IPS DF 6.9 (cell line): ENCODE measurements around the gene EFNA3.

Experiments used
- DNase-seq: peaks from one replicate; pipeline ENCODE4 v3.0.0-alpha.2; 2013; ENCODE audit warnings: low read depth, low spot score
- H3K27ac ChIP-seq: one replicate; pipeline ENCODE4 v1.5.1; 2013; ENCODE audit warnings: low read length, control low read depth
- H3K27me3 ChIP-seq: 2 replicates; pipeline ENCODE4 v1.6.1; 2013; ENCODE audit warnings: mild to moderate bottlenecking, low read length; ENCODE audit not compliant: control insufficient read depth, insufficient read depth
- H3K36me3 ChIP-seq: 2 replicates; pipeline ENCODE4 v1.6.1; 2013; ENCODE audit warnings: low read length; ENCODE audit not compliant: control insufficient read depth, insufficient read depth
- H3K4me1 ChIP-seq: 2 replicates; pipeline ENCODE4 v1.6.1; 2013; ENCODE audit warnings: low read length; ENCODE audit not compliant: control insufficient read depth, insufficient read depth
- H3K4me3 ChIP-seq: 2 replicates; pipeline ENCODE4 v1.5.1; 2013; ENCODE audit warnings: mild to moderate bottlenecking, low read length
- H3K9me3 ChIP-seq: 2 replicates; pipeline ENCODE4 v1.6.1; 2013; ENCODE audit warnings: low read length, inconsistent platforms; ENCODE audit not compliant: control insufficient read depth, insufficient read depth
- WGBS: extraction: QIAGEN DNeasy Blood & Tissue Kit; methylation state at CpG from one replicate; pipeline ENCODE4 v1.1.7; 2013; ENCODE audit warnings: mixed read lengths, missing lambda C conversion rate; ENCODE audit not compliant: insufficient read length, insufficient coverage; 5-methylcytosine and 5-hydroxymethylcytosine counted together

Gene EFNA3

GRCh38 chr1:155083865-155084721 is 5.5 kb downstream of the EFNA3 start:
- no peak overlapping the region; the same call in 1 of the 2 replicates for H3K4me3 ChIP-seq
- H3K27ac ChIP-seq = no peak overlapping the region
- peaks cover 5% of the 10 kb centered on the region; the same call in 1 of the 2 replicates for H3K4me1 ChIP-seq

GRCh38 chr1:155084722-155085503 is 6.3 kb downstream of the EFNA3 start:
- peaks cover 5% of the 10 kb centered on the region; the same call in 1 of the 2 replicates for H3K4me1 ChIP-seq
- H3K4me3 ChIP-seq = peak overlapping the region; percentile 72
- H3K27ac ChIP-seq = no peak overlapping the region
- DNase-seq = no peak
- peaks cover 30% of the 10 kb centered on the region for H3K27me3 ChIP-seq
- H3K9me3 ChIP-seq = no peaks in the 10 kb centered on the region
- H3K36me3 ChIP-seq = no peaks in the 10 kb centered on the region
- no CpG with 5 or more reads among the region's 67 CpGs for WGBS

More at GRCh38 chr1:155083865-155084721, 5.5 kb downstream of the EFNA3 start:
- peaks cover 38% of the 10 kb centered on the region for H3K27me3 ChIP-seq
- no peak for DNase-seq
- H3K9me3 ChIP-seq = no peaks in the 10 kb centered on the region
- WGBS = no CpG with 5 or more reads among the region's 21 CpGs
- no peaks in the 10 kb centered on the region for H3K36me3 ChIP-seq

- Histone ChIP-seq H3K9me3 (no peaks in the 10 kb centered on the region), H3K4me1 (peaks cover 5% of the 10 kb centered on the region; the same call in 1 of the 2 replicates), H3K4me3 (peak overlapping the region; percentile 72; the same call in 1 of the 2 replicates), H3K36me3 (no peaks in the 10 kb centered on the region), H3K27me3 (peaks cover 28% of the 10 kb centered on the region), H3K27ac (no peak overlapping the region)
- no CpG with 5 or more reads among the region's 32 CpGs for WGBS
- no peak for DNase-seq
These were observed 7.0 kb downstream of the EFNA3 start for GRCh38 chr1:155085504-155086127.

GRCh38 chr1:155086128-155086741 is 7.6 kb downstream of the EFNA3 start:
- Histone ChIP-seq H3K4me1 (peaks cover 8% of the 10 kb centered on the region; the same call in 1 of the 2 replicates), H3K4me3 (peak overlapping the region; percentile 72; the same call in 1 of the 2 replicates), H3K36me3 (no peaks in the 10 kb centered on the region), H3K27ac (no peak overlapping the region), H3K27me3 (peaks cover 25% of the 10 kb centered on the region), H3K9me3 (no peaks in the 10 kb centered on the region)
- no CpG with 5 or more reads among the region's 24 CpGs for WGBS
- no peak for DNase-seq

- WGBS = no CpG with 5 or more reads among the region's 8 CpGs
- H3K27ac ChIP-seq = no peak overlapping the region
- no peaks in the 10 kb centered on the region for H3K9me3 ChIP-seq
- H3K4me3 ChIP-seq = no peak overlapping the region
- H3K36me3 ChIP-seq = no peaks in the 10 kb centered on the region
- H3K27me3 ChIP-seq = peaks cover 19% of the 10 kb centered on the region
- peaks cover 12% of the 10 kb centered on the region; the same call in 1 of the 2 replicates for H3K4me1 ChIP-seq
- no peak for DNase-seq
These were observed 8.4 kb downstream of the EFNA3 start for GRCh38 chr1:155086856-155087535.

- Histone ChIP-seq H3K9me3 (no peaks in the 10 kb centered on the region), H3K4me1 (peaks cover 8% of the 10 kb centered on the region; the same call in 1 of the 2 replicates), H3K36me3 (no peaks in the 10 kb centered on the region), H3K4me3 (no peak overlapping the region), H3K27ac (no peak overlapping the region), H3K27me3 (no peaks in the 10 kb centered on the region)
- peak; percentile 82 for DNase-seq
- no CpG with 5 or more reads among the region's 29 CpGs for WGBS
These were observed 12.7 kb downstream of the EFNA3 start for GRCh38 chr1:155091071-155092051.

GRCh38 chr1:155092131-155092530 is 13.5 kb downstream of the EFNA3 start:
- Histone ChIP-seq H3K4me1 (peaks cover 8% of the 10 kb centered on the region; the same call in 1 of the 2 replicates), H3K9me3 (no peaks in the 10 kb centered on the region), H3K27ac (no peak overlapping the region), H3K4me3 (no peak overlapping the region), H3K36me3 (no peaks in the 10 kb centered on the region), H3K27me3 (no peaks in the 10 kb centered on the region)
- WGBS = no CpG with 5 or more reads among the region's 6 CpGs
- DNase-seq = no peak

GRCh38 chr1:155092641-155093040 is 14.0 kb downstream of the EFNA3 start:
- no peak overlapping the region for H3K4me3 ChIP-seq
- H3K9me3 ChIP-seq = no peaks in the 10 kb centered on the region
- H3K36me3 ChIP-seq = no peaks in the 10 kb centered on the region
- H3K4me1 ChIP-seq = peaks cover 8% of the 10 kb centered on the region; the same call in 1 of the 2 replicates
- no CpG with 5 or more reads among the region's 12 CpGs for WGBS
- no peak for DNase-seq
- H3K27me3 ChIP-seq = no peaks in the 10 kb centered on the region
- no peak overlapping the region for H3K27ac ChIP-seq
